ENCODE results near the gene SAMD3.

DNA sequence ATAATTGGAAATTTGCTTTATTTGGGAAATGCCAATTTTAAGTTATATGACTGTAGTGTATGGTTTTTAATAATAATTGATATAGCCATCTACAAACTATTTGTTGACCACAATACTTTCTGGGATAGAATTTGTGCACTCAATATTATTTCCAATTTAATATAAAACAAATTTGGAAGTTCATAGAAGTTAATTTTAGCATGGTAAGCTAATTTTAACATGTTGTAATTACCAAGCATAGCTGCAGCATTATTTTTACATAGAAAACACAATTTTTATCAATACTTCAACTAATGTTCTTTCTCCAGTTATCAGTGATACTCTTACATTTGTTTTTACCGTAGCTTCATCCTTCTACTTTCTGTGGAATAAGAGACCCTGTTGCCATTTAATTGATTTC lies 103.5 kb downstream of the SAMD3 start:
- TF ChIP-seq, protein P1, sequence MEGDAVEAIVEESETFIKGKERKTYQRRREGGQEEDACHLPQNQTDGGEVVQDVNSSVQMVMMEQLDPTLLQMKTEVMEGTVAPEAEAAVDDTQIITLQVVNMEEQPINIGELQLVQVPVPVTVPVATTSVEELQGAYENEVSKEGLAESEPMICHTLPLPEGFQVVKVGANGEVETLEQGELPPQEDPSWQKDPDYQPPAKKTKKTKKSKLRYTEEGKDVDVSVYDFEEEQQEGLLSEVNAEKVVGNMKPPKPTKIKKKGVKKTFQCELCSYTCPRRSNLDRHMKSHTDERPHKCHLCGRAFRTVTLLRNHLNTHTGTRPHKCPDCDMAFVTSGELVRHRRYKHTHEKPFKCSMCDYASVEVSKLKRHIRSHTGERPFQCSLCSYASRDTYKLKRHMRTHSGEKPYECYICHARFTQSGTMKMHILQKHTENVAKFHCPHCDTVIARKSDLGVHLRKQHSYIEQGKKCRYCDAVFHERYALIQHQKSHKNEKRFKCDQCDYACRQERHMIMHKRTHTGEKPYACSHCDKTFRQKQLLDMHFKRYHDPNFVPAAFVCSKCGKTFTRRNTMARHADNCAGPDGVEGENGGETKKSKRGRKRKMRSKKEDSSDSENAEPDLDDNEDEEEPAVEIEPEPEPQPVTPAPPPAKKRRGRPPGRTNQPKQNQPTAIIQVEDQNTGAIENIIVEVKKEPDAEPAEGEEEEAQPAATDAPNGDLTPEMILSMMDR (IDR thresholded peaks at IDR 0.05), result no peak
- TF ChIP-seq SIN3A (IDR thresholded peaks at IDR 0.05; ENCODE audit: borderline replicate concordance, insufficient read depth, low read depth, low read length), result no peak

Measured in Panc1 (cell line).